ENCODE measurements around the gene LMOD1.

DNA sequence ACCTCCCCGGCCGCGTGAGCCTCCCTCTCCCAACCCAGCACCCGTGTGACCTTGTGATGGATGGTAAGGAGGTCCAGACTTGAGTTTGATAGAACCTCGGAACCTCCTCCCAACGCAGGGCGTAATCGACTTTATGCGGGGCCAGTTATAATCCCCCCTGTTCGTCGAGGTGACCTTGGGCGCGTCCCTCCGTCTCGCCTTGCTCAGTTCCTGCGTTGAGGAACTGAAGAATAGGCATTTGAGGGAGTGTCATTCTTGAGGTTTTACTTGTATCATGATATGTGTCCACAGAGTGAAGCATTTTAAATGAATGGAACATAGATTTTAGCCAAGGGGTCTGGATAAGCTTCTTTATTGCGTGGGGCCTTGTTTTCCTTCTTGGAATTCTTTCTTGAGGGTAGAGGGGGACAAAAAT is 9.4 kb upstream of the LMOD1 start:
- TF ChIP-seq TAF1 (IDR thresholded peaks at IDR 0.05; ENCODE audit: low read depth) (no peak), FOXM1 (IDR thresholded peaks at IDR 0.05; ENCODE audit: borderline replicate concordance, low read depth) (no peak), NFIC (IDR thresholded peaks at IDR 0.05) (no peak), EGR1 (IDR thresholded peaks at IDR 0.05) (no peak), EP300 (IDR thresholded peaks at IDR 0.05; ENCODE audit: borderline replicate concordance) (no peak), CEBPB (IDR thresholded peaks at IDR 0.05) (no peak), YY1 (IDR thresholded peaks at IDR 0.05; ENCODE audit: low read depth) (no peak), TCF12 (IDR thresholded peaks at IDR 0.05; ENCODE audit: low read depth) (no peak; the same call in 1 of the 2 replicates), CREB1 (IDR thresholded peaks at IDR 0.05; ENCODE audit: low read depth) (no peak), TEAD4 (IDR thresholded peaks at IDR 0.05) (no peak), RAD21 (IDR thresholded peaks at IDR 0.05; ENCODE audit: low read depth) (no peak)
- TF ChIP-seq, protein P1, sequence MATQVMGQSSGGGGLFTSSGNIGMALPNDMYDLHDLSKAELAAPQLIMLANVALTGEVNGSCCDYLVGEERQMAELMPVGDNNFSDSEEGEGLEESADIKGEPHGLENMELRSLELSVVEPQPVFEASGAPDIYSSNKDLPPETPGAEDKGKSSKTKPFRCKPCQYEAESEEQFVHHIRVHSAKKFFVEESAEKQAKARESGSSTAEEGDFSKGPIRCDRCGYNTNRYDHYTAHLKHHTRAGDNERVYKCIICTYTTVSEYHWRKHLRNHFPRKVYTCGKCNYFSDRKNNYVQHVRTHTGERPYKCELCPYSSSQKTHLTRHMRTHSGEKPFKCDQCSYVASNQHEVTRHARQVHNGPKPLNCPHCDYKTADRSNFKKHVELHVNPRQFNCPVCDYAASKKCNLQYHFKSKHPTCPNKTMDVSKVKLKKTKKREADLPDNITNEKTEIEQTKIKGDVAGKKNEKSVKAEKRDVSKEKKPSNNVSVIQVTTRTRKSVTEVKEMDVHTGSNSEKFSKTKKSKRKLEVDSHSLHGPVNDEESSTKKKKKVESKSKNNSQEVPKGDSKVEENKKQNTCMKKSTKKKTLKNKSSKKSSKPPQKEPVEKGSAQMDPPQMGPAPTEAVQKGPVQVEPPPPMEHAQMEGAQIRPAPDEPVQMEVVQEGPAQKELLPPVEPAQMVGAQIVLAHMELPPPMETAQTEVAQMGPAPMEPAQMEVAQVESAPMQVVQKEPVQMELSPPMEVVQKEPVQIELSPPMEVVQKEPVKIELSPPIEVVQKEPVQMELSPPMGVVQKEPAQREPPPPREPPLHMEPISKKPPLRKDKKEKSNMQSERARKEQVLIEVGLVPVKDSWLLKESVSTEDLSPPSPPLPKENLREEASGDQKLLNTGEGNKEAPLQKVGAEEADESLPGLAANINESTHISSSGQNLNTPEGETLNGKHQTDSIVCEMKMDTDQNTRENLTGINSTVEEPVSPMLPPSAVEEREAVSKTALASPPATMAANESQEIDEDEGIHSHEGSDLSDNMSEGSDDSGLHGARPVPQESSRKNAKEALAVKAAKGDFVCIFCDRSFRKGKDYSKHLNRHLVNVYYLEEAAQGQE (IDR thresholded peaks at IDR 0.05; ENCODE audit: low read depth), result no peak

Data from Ishikawa (cell line).